ENCODE data around the gene ARPC5L.
"Not testable (repeated sequence)": the region's sequence is repeated elsewhere in the genome, so short reads cannot be mapped to it uniquely, and the experiment has no call there.

ARPC5L gene

GRCh38 chr9:124894741-124895170, 32.8 kb downstream of the ARPC5L start:
- DNase-seq, result no peak

- DNase-seq, result no peak
Observed at GRCh38 chr9:124897570-124898460, 35.9 kb downstream of the ARPC5L start.

GRCh38 chr9:124899845-124900244, 37.9 kb downstream of the ARPC5L start:
- no peak for DNase-seq

- DNase-seq, result no peak
Observed at GRCh38 chr9:124906966-124907365, 45.0 kb downstream of the ARPC5L start.

- DNase-seq, result no peak
Observed at GRCh38 chr9:124908098-124908497, 46.2 kb downstream of the ARPC5L start.

- no peak for DNase-seq
Observed at GRCh38 chr9:124911766-124912165, 49.8 kb downstream of the ARPC5L start.

GRCh38 chr9:124913378-124913777, 51.4 kb downstream of the ARPC5L start:
- no peak for DNase-seq

- no peak for DNase-seq
Observed at GRCh38 chr9:124914753-124915405, 52.9 kb downstream of the ARPC5L start.

GRCh38 chr9:124920394-124920793, 58.5 kb downstream of the ARPC5L start:
- DNase-seq, result not testable (repeated sequence)
